HepG2 (cell line): ENCODE results near the gene NDST1. TPM values are rescaled to one million over a fixed set of nuclear protein-coding genes. Genes with fewer than 3 reads are reported as not detected.

Source experiments
- ATAC-seq: fragments of 200-7000 bp; cut with Tn5 transposase; 3 replicates; pipeline ENCODE4 v1.9.1; 2020; ENCODE audit warnings: mild to moderate bottlenecking, moderate library complexity
- BruUV-seq: library from RNA; stranded (reverse); fragments of 400-500 nt; replicated peaks from 2 replicates; lab custom pipeline; 2021; lab: Mats Ljungman, UMichigan
- CTCF ChIA-PET: fragments of 300-600 bp; formaldehyde crosslinking; extraction: SDS; loops from one replicate; lab custom pipeline; 2021; ENCODE audit warnings: low total read pairs, inconsistent platforms, low intra/inter-chr PET ratio; lab: Yijun Ruan, JAX
- POLR2A ChIA-PET: fragments of 350-600 bp; sonication (Branson Sonifier 250); formaldehyde crosslinking; loops from one replicate; lab custom pipeline; 2020; ENCODE audit warnings: antibody characterized with exemption, inconsistent platforms; lab: Yijun Ruan, JAX
- DNase-seq: peaks from one replicate; pipeline ENCODE4 v3.0.0-alpha.2; 2015; ENCODE audit warnings: low spot score
- FAIRE-seq: peaks from 3 replicates; lab custom pipeline; 2011; peaks lifted over from hg19 to GRCh38; lab: Jason Lieb, UNC
- H2AFZ ChIP-seq: one replicate; pipeline ENCODE4 v1.6.1; 2011; ENCODE audit warnings: low read length, inconsistent platforms
- H3K27ac ChIP-seq: fragments of 300-600 bp; 3 replicates; pipeline ENCODE4 v1.8.0; 2011; ENCODE audit warnings: mixed run types, mild to moderate bottlenecking, mixed read lengths, low read length, inconsistent platforms; ENCODE audit not compliant: insufficient read depth; ENCODE audit errors: extremely low read length
- H3K27me3 ChIP-seq, 2 experiments: fragments of 200-600 bp in 1 of 2; 2 replicates in 1 of 2; 3 replicates in 1 of 2; pipeline versions ENCODE4 v1.6.0 to v1.8.0; 2011; ENCODE audit warnings: low read length in 2 of 2, mild to moderate bottlenecking in 2 of 2, moderate library complexity in 2 of 2, inconsistent platforms in 1 of 2; ENCODE audit not compliant: insufficient read depth in 2 of 2, control insufficient read depth in 1 of 2
- H3K36me3 ChIP-seq, 2 experiments: fragments of 200-600 bp in 1 of 2; replicated peaks in 1 of 2; 2 replicates in 1 of 2; 3 replicates in 1 of 2; pipeline versions ENCODE4 v1.5.1 to v1.8.0; 2011; ENCODE audit warnings: low read length in 2 of 2, inconsistent platforms in 1 of 2; ENCODE audit not compliant: insufficient read depth in 2 of 2, control insufficient read depth in 1 of 2
- H3K4me1 ChIP-seq: 2 replicates; pipeline ENCODE4 v1.5.1; 2012; ENCODE audit warnings: low read length, inconsistent platforms; ENCODE audit not compliant: insufficient read depth
- H3K4me2 ChIP-seq: 2 replicates; pipeline ENCODE4 v1.6.0; 2011; ENCODE audit warnings: low read depth, low read length, inconsistent platforms
- H3K4me3 ChIP-seq, 3 experiments: fragments of 200-600 bp in 1 of 3; sonication (generic), shearing (Covaris generic) in 1 of 3; replicated peaks in 1 of 3; 2 replicates each; pipeline ENCODE4 v1.5.1; 2011 to 2016; ENCODE audit warnings: low read length in 3 of 3, inconsistent platforms in 2 of 3, low read depth in 2 of 3, mild to moderate bottlenecking in 2 of 3, control low read depth in 1 of 3, mixed read lengths in 1 of 3; ENCODE audit not compliant: insufficient read depth in 1 of 3
- H3K79me2 ChIP-seq: one replicate; pipeline ENCODE4 v1.6.1; 2011; ENCODE audit warnings: low read length, inconsistent platforms; ENCODE audit not compliant: insufficient read depth
- H3K9ac ChIP-seq: 2 replicates; pipeline ENCODE4 v1.6.0; 2011; ENCODE audit warnings: mild to moderate bottlenecking, low read depth, low read length, inconsistent platforms; ENCODE audit not compliant: insufficient read depth
- H3K9me3 ChIP-seq: 2 replicates; pipeline ENCODE4 v1.5.1; 2012; ENCODE audit warnings: mild to moderate bottlenecking, low read length
- H4K20me1 ChIP-seq: 2 replicates; pipeline ENCODE4 v1.6.0; 2011; ENCODE audit warnings: inconsistent platforms, mild to moderate bottlenecking, low read length, moderate library complexity; ENCODE audit not compliant: insufficient read depth
- CBX5 ChIP-seq: sonication (generic); formaldehyde crosslinking; IDR thresholded peaks from 2 replicates; pipeline ENCODE4 v1.4.0; 2020; ENCODE audit warnings: missing genetic modification reagents, borderline replicate concordance
- EED ChIP-seq: sonication (generic); formaldehyde crosslinking; IDR thresholded peaks from 2 replicates; pipeline ENCODE4 v1.5.0; 2020; ENCODE audit warnings: mild to moderate bottlenecking, missing genetic modification reagents
- GABPB1 ChIP-seq: IDR thresholded peaks from 2 replicates; pipeline ENCODE4 v1.6.1; 2016; ENCODE audit warnings: mild to moderate bottlenecking, missing genetic modification reagents, moderate library complexity, missing compliant biosample characterization
- KLF12 ChIP-seq: sonication (generic); formaldehyde crosslinking; IDR thresholded peaks from 2 replicates; pipeline ENCODE4 v1.4.0; 2020; ENCODE audit warnings: missing genetic modification reagents, borderline replicate concordance
- MAFK ChIP-seq, 2 experiments: IDR thresholded peaks in 1 of 2; conservative IDR thresholded peaks in 1 of 2; 2 replicates each; pipeline ENCODE4 v1.6.1; 2011; ENCODE audit warnings: improper control_type of control experiment in 2 of 2, low read length in 2 of 2
- NR0B2 ChIP-seq: sonication (generic); formaldehyde crosslinking; IDR thresholded peaks from 2 replicates; pipeline ENCODE4 v1.4.0; 2020; ENCODE audit warnings: mild to moderate bottlenecking, missing genetic modification reagents
- PLRG1 ChIP-seq: fragments of 450-650 bp; conservative IDR thresholded peaks from 2 replicates; pipeline ENCODE4 v1.6.1; 2016
- POLR2AphosphoS5 ChIP-seq: IDR thresholded peaks from 2 replicates; pipeline ENCODE4 v1.6.1; 2012; ENCODE audit warnings: low read depth, low read length
- TBP ChIP-seq: sonication (generic); formaldehyde crosslinking; IDR thresholded peaks from 2 replicates; pipeline ENCODE4 v1.5.0; 2020; ENCODE audit warnings: missing genetic modification reagents
- ZNF318 ChIP-seq: sonication (generic); formaldehyde crosslinking; IDR thresholded peaks from 2 replicates; pipeline ENCODE4 v1.4.0; 2020; ENCODE audit warnings: mild to moderate bottlenecking, missing genetic modification reagents
- ZNF414 ChIP-seq: sonication (generic); formaldehyde crosslinking; IDR thresholded peaks from 2 replicates; pipeline ENCODE4 v1.5.0; 2020; ENCODE audit warnings: missing genetic modification reagents
- ZNF720 ChIP-seq: sonication (generic); formaldehyde crosslinking; IDR thresholded peaks from 2 replicates; pipeline ENCODE4 v1.4.0; 2020; ENCODE audit warnings: missing genetic modification reagents
- WGBS: methylation state at CpG from one replicate; pipeline ENCODE4 v1.1.6; 2017; ENCODE audit warnings: low lambda C conversion rate; 5-methylcytosine and 5-hydroxymethylcytosine counted together
- in situ Hi-C: cut with HindIII; loops from 2 replicates; pipeline ENCODE4 v1.10.0; 2017; ENCODE audit warnings: low pct_unique_long_range_greater_than_20kb; ENCODE audit not compliant: extremely low pct_ligation_motif_present
- intact Hi-C: fragments of 100-400 bp; cut with micrococcal nuclease; formaldehyde crosslinking; loops from one replicate; pipeline ENCODE4 v1.10.0; 2022; ENCODE audit not compliant: unreplicated experiment
- polyA plus RNA-seq, 8 experiments: library from polyadenylated mRNA; depleted of rRNA in 3 of 8; stranded (reverse) in 7 of 8; unstranded in 1 of 8; fragments of >200 nt; fragmentation: Illumina TruSeq in 4 of 8; extraction: Trizol in 4 of 8; gene quantifications; 2 replicates each; pipeline versions ENCODE4 v1.2.1 to v1.2.3, GENCODE V29; 2011 to 2016; ENCODE audit warnings: low read depth in 4 of 8, missing spikeins in 1 of 8, mixed read lengths in 1 of 8; ENCODE audit not compliant: insufficient read depth in 1 of 8
- total RNA-seq, 5 experiments: library from RNA; depleted of rRNA; stranded (reverse); fragments of >200 nt; fragmentation: Illumina TruSeq; extraction: Trizol; gene quantifications; 2 replicates each; pipeline ENCODE4 v1.2.3, GENCODE V29; 2016; ENCODE audit warnings: low read depth in 1 of 5

Gene NDST1
- total and polyA plus RNA-seq, 2 of the 13 experiments (the other 11 are each of a cell fraction or from before 2014, with no cell fraction given), result 23.8 to 26.2 TPM

- TF ChIP-seq ZNF318 (CRISPR knock-in tag), result no peak
- TF ChIP-seq, all 625 proteins: peak for 0
Observed at GRCh38 chr5:150587856-150588595, 80.1 kb downstream of the NDST1 start (continued).

GRCh38 chr5:150588596-150588890, 80.6 kb downstream of the NDST1 start:
- in situ Hi-C loops, result no loop called here

More at GRCh38 chr5:150588596-150588890, 80.6 kb downstream of the NDST1 start:
- ATAC-seq (no peak), FAIRE-seq (no peak), DNase-seq (no peak)
- Histone ChIP-seq H3K27me3 (peaks cover 0 to 17% of the 10 kb centered on the region in 2 experiments; a peak in 2 of 5 replicates), H3K4me3 (no peak overlapping the region), H3K4me1 (peaks cover 52% of the 10 kb centered on the region), H3K4me2 (no peak overlapping the region), H3K9me3 (no peaks in the 10 kb centered on the region), H3K27ac (no peak overlapping the region), H3K36me3 (no peaks in the 10 kb centered on the region), H4K20me1 (no peaks in the 10 kb centered on the region), H3K79me2 (no peaks in the 10 kb centered on the region), H2AFZ (no peak overlapping the region), H3K9ac (no peak overlapping the region)
- CTCF ChIA-PET, result no interaction called here
- intact Hi-C loops, result loop anchor here (2.0 kb wide), 1 partner anchor 18 kb away; no protein-coding TSS in a partner anchor
- POLR2A ChIA-PET, result no interaction called here
- 12% methylated on average over 1 of the region's 1 CpG for WGBS
- no TSS peak for BruUV-seq
- no peak for TF ChIP-seq ZNF720 (CRISPR knock-in tag)
- no peak for TF ChIP-seq CBX5 (CRISPR knock-in tag)
- no peak for TF ChIP-seq GABPB1 (CRISPR knock-in tag)
- TF ChIP-seq POLR2AphosphoS5, result no peak
- no peak for TF ChIP-seq MAFK (conservative IDR thresholded peaks at IDR 0.05 in 1 of 2, IDR thresholded peaks at IDR 0.05 in 1 of 2; ENCODE audit: low read length in 2 of 2)
- TF ChIP-seq NR0B2 (CRISPR knock-in tag), result no peak
- TF ChIP-seq PLRG1, result no peak
- TF ChIP-seq ZNF414 (CRISPR knock-in tag), result no peak
- no peak for TF ChIP-seq TBP (CRISPR knock-in tag)
- no peak for TF ChIP-seq EED
- TF ChIP-seq KLF12, result no peak
- TF ChIP-seq, all 625 proteins: peak for 0
